ENCODE results near the gene FAM20C.

The FAM20C gene

DNA sequence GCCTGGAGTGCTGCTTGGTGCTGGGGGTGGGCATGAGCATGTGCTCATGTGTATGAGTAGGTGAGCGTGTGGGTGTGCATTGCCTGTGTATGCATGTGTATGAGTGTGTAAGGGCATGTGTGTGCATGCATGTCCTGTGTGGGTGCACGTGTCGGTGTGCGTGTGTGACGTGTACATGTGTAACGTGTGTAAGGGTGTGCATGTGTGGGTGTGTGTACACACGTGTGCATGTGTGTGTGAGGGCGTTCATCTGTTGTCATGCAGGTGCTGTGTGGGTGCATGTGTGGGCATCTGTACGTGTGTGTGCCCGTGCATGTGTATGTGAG lies 30.3 kb downstream of the FAM20C start:
- Mint-ChIP-seq H3K4me1 (ENCODE audit: low read depth) (no peaks in the 10 kb centered on the region), H3K36me3 (ENCODE audit: low read depth) (no peaks in the 10 kb centered on the region), H3K4me3 (no peak overlapping the region), H3K27me3 (ENCODE audit: low read depth) (no peaks in the 10 kb centered on the region), H3K27ac (no peak overlapping the region), H3K9me3 (no peaks in the 10 kb centered on the region)
- DNase-seq (ENCODE audit: low spot score) = no peak

DNA sequence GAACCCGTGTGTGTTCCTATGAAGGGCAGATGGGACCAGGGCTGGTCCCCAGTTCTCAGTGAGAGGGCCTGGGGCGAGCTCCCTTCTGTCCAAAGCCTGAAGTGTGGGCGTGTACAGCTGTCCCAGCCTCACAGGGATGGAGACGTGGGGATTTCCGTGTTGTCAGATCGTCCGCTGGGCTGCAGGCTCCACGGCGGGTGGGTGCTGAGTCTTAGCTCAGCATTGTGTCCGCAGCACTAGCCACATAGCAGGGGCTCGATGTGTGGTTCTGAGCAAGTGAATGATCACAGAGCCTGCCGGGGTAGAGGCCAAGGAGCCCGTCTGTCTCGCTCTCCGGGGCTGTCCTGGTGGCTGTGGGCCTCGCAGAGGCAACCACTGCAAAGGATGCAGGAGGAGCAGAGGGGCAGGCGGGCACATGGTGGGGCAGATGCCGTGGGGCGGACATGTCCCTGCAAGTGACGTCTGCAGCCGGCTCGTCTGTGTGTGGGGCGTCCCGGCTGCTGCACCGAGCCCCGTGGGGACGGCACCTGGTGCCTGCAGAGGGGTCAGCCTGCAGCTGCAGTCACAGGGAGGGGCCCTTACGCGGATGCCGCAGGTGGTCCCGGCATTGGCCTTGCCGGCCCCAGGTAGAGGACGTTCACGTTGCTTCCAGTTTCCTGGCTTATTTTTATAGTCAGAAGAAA lies 30.9 kb downstream of the FAM20C start:
- H3K27me3 Mint-ChIP-seq (ENCODE audit: low read depth) = no peaks in the 10 kb centered on the region
- no peaks in the 10 kb centered on the region for H3K9me3 Mint-ChIP-seq
- H3K27ac Mint-ChIP-seq = no peak overlapping the region
- H3K36me3 Mint-ChIP-seq (ENCODE audit: low read depth) = no peaks in the 10 kb centered on the region
- no peaks in the 10 kb centered on the region for H3K4me1 Mint-ChIP-seq (ENCODE audit: low read depth)
- no peak for DNase-seq (ENCODE audit: low spot score)
- H3K4me3 Mint-ChIP-seq = no peak overlapping the region

DNA sequence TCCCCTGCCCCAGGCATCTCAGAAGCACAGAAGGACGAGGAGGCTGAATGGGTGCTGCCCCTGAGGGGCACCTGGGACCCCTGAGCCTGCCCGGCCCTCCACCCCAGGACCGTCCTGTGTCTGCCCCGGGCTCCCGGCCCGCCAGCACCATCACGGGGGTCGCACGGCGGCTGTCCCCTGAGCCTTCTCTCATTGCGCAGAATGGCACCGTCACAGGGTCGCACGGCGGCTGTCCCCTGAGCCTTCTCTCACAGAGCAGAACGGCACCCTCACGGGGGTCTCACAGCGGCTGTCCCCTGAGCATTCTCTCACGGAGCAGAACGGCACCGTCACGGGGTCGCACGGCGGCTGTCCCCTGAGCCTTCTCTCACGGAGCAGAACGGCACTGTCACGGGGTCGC lies 31.5 kb downstream of the FAM20C start:
- Mint-ChIP-seq H3K4me3 (no peak overlapping the region), H3K27me3 (ENCODE audit: low read depth) (no peaks in the 10 kb centered on the region), H3K27ac (no peak overlapping the region), H3K9me3 (no peaks in the 10 kb centered on the region), H3K4me1 (ENCODE audit: low read depth) (no peaks in the 10 kb centered on the region), H3K36me3 (ENCODE audit: low read depth) (no peaks in the 10 kb centered on the region)
- no peak for DNase-seq (ENCODE audit: low spot score)

DNA sequence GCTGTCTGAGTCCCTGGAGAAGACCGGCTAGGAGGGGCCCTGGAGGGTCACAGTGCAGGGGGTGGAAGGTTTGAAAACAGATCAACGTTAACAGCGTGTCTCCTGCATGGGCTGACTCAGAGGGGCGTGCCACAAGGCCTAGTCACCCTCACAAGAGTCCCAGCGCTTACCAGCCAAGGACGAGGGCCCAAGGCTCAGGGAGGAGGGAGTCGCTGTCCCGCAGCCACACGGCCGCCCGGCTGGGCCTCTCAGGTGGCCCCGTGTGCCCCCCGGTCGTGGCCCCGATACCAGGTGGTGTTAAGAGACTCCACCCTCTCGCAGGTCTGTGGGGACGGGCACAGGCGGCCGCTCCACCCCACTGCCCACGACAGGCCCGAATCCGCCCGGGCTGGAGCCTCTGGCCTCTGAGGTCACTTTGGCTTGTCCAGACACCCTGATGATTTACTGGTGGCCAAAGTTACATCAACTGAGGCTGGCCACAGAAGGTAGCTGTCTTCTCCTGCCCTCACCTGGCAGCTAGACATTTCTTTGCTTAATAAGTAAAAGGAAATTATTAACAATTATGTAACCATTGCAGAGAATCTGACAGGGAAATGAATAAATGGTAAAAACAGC lies 34.0 kb downstream of the FAM20C start:
- Mint-ChIP-seq H3K4me1 (ENCODE audit: low read depth) (no peaks in the 10 kb centered on the region), H3K27ac (no peak overlapping the region), H3K9me3 (no peaks in the 10 kb centered on the region), H3K4me3 (no peak overlapping the region), H3K36me3 (ENCODE audit: low read depth) (no peaks in the 10 kb centered on the region), H3K27me3 (ENCODE audit: low read depth) (no peaks in the 10 kb centered on the region)
- DNase-seq (ENCODE audit: low spot score) = no peak

DNA sequence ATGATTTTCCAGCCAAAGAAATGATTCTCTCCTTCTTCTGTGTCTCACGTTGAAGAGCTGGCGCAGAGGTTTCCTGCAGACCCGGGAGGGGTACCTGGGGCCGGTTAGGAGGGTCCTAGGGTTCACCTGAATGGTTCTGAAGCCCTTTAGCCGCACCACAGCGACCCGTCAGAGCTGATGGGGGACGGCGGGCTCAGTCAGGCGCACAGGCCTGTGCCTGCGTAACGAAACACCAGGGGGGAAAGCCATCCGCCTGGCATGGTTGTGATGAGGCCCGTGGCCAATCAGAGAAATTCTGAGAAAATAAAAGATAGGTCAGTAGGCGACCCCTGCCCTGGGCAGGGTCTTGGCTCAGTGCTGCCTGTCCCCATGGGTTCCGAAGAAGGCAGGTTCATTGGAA lies 35.6 kb downstream of the FAM20C start:
- Mint-ChIP-seq H3K36me3 (ENCODE audit: low read depth) (no peaks in the 10 kb centered on the region), H3K27me3 (ENCODE audit: low read depth) (no peaks in the 10 kb centered on the region), H3K4me3 (no peak overlapping the region), H3K9me3 (no peaks in the 10 kb centered on the region), H3K4me1 (ENCODE audit: low read depth) (no peaks in the 10 kb centered on the region), H3K27ac (no peak overlapping the region)
- DNase-seq (ENCODE audit: low spot score) = no peak

DNA sequence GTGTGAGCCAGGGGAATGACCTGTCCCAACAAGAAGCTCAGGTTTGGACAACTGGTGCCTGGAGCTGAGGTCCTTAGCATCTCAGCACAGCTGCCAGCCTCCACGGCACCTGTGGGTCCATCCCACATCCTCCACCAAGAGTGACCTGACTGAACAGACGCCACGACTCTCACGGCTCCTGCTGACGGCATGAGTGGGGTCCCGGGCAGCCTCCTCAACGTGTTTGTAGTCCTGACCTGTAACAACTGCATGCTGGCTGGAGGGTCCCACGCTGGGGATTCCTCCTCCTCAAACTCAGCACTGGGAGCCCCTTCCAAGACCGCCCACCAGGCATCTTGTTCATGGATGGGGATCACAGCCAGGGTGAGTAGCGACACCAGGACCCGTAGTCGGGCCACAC lies 36.2 kb downstream of the FAM20C start:
- Mint-ChIP-seq H3K36me3 (ENCODE audit: low read depth) (no peaks in the 10 kb centered on the region), H3K27ac (no peak overlapping the region), H3K27me3 (ENCODE audit: low read depth) (no peaks in the 10 kb centered on the region), H3K4me3 (no peak overlapping the region), H3K9me3 (no peaks in the 10 kb centered on the region), H3K4me1 (ENCODE audit: low read depth) (no peaks in the 10 kb centered on the region)
- no peak for DNase-seq (ENCODE audit: low spot score)

DNA sequence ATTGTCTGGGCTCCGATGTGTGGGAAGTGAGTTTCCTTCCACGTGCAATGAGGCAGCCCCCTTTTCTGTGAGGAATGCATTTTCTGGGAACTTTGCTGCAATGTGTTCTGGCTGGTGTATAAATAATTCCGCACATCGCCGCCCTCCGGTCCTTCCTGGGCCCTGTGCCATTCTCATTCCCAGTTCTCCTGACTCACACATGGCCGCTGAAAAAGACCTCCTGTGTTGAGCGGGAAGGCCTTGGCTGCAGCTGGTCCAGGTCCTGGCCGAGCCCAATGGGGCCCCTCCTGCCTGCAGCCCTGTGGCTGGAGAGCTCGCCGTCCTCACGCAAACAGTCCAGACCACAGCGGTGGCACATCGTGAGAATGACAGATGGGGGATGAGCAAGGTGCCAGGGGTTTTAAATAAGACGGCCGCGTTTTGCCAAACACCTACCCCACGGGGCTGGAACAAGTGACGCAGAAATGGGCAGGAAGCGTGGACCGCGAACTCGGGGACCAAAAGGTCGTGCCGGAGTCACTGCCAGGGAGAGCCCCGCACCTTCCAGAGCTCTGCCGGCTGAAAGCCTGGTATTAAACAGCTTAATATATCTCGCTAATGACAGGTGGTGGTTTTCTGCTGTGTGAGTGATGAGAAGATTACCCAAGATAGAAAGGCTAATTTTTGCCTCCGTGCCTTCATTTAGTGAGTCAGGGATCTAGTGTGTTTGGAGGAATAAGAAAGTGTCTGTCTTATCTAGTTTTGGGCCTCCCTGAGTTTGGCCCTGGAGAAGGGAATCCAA lies 37.0 kb downstream of the FAM20C start:
- Mint-ChIP-seq H3K4me3 (no peak overlapping the region), H3K36me3 (ENCODE audit: low read depth) (no peaks in the 10 kb centered on the region), H3K27ac (no peak overlapping the region), H3K4me1 (ENCODE audit: low read depth) (no peaks in the 10 kb centered on the region), H3K9me3 (no peaks in the 10 kb centered on the region), H3K27me3 (ENCODE audit: low read depth) (no peaks in the 10 kb centered on the region)
- no peak for DNase-seq (ENCODE audit: low spot score)

DNA sequence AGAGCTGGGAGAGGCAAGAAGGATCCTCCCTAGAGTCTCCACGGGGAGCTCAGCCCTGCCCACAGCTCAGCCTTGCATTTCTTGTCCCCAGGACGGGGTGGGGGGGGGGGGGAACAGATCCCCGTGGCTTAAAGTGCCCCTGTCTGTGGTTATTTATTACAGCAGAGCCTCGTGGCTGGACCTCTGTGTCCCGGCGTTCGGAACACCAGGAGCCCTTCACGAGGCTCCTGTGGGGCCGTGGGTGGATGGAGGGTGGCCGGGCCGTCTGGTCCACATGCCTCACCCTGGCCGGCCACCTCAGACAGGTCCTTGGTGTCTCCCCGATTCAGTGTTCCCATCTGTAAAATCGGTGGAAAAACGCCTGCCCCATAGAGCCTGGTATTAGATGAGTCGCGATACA lies 37.9 kb downstream of the FAM20C start:
- H3K4me1 Mint-ChIP-seq (ENCODE audit: low read depth) = no peaks in the 10 kb centered on the region
- H3K4me3 Mint-ChIP-seq = no peak overlapping the region
- H3K27ac Mint-ChIP-seq = no peak overlapping the region
- no peak for DNase-seq (ENCODE audit: low spot score)
- no peaks in the 10 kb centered on the region for H3K36me3 Mint-ChIP-seq (ENCODE audit: low read depth)
- H3K27me3 Mint-ChIP-seq (ENCODE audit: low read depth) = no peaks in the 10 kb centered on the region
- H3K9me3 Mint-ChIP-seq = no peaks in the 10 kb centered on the region

DNA sequence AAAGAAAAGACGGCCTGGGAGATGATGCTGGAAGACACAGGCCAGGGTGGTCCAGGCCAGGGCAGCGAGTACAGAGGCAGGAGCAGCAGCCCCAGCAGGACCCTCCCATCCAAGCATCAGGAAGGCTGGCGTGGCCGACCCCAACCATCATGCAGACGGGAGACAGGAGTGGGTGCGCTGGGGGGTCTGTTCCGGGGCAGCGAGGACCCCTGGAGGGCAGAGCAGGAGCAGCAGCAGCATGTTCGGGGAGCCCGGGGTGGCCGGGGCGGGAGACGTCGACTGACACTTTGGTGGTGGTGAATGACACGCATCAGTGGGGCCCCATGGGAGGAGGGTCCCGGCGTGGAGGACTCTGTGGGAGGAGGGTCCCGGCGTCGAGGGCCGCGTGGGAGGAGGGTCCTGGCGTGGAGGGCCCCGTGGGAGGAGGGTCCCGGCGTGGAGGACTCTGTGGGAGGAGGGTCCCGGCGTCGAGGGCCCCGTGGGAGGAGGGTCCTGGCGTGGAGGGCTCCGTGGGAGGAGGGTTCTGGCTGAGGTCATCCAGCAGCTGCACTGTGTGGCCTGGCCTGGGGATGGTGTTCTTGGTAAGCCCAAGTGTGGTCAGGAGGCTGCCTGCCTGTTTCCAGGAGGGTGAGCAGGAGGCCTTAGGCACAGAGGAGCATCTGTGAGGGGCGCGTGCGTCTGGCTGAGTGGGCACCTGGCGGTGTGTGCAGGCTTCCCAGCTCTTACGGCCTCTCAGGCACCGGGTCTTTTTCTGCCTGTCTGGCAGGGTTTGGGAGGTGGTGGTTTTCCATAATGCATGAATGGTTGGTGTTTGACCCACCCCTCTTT lies 38.9 kb downstream of the FAM20C start:
- Mint-ChIP-seq H3K36me3 (ENCODE audit: low read depth) (no peaks in the 10 kb centered on the region), H3K9me3 (no peaks in the 10 kb centered on the region), H3K4me1 (ENCODE audit: low read depth) (no peaks in the 10 kb centered on the region), H3K27ac (no peak overlapping the region), H3K27me3 (ENCODE audit: low read depth) (no peaks in the 10 kb centered on the region), H3K4me3 (no peak overlapping the region)
- no peak for DNase-seq (ENCODE audit: low spot score)

DNA sequence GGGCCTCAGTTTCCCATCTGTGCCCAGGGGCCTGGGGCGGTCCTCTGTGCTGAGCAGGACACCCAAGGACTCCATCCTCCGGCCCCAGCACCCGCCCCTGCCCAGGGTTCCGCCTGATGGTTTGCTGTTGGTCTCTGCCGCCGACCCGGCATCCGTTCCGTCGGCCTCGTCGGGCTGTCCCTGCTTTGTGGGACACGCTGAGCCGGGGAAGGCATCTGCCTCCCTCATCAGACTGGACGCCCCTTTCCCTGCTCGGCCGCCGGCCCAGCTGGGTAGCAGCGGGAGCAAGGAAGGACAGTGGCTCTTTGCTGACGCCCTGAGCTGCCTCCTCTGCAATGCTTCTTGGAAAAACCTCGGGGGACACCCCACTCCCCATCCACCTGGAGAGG lies 39.5 kb downstream of the FAM20C start:
- H3K9me3 Mint-ChIP-seq = no peaks in the 10 kb centered on the region
- H3K36me3 Mint-ChIP-seq (ENCODE audit: low read depth) = no peaks in the 10 kb centered on the region
- DNase-seq (ENCODE audit: low spot score) = no peak
- no peaks in the 10 kb centered on the region for H3K27me3 Mint-ChIP-seq (ENCODE audit: low read depth)
- no peak overlapping the region for H3K4me3 Mint-ChIP-seq
- H3K27ac Mint-ChIP-seq = no peak overlapping the region
- no peaks in the 10 kb centered on the region for H3K4me1 Mint-ChIP-seq (ENCODE audit: low read depth)

DNA sequence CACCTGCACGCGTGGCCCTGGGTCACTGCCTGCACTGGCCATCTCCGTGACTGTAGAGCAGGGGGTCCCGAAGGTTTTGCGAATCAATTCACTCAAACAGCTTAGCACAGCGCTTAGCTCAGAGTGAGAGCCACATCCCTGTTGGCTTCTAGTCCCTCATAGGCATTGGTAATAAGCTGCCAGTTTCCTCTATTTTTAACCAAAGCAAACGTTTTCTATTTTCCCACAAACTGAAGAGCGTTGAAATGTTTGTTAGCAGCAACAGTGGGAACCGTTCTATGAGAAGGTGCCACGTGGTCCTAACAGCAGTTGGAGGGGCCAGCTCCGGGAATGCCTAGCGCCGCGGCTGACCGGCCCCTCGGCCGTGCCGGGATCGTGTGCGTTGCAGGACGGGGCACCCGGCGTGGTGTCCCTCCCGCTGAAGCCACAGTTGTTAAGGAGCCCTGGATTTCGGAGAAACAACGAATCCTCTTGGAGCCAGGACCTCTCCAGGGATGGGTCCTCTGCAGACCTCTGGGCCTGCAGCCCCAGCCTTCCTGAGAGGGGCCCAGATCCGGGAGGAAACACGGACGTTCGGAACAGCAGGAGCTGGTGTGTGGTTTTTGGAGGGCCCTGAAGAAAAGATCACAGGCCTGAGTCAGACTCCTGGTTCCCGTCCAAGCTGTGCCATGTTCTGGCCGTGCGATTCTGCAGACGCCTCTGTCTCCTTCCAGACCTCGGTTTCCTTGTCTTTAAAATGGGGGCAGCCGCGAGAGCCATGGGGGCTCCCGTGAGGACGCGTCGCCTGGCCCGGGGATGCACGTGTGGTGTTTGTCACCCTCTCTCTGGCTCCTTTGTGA lies 40.3 kb downstream of the FAM20C start:
- no peaks in the 10 kb centered on the region for H3K4me1 Mint-ChIP-seq (ENCODE audit: low read depth)
- H3K9me3 Mint-ChIP-seq = no peaks in the 10 kb centered on the region
- no peaks in the 10 kb centered on the region for H3K36me3 Mint-ChIP-seq (ENCODE audit: low read depth)
- H3K4me3 Mint-ChIP-seq = no peak overlapping the region
- no peaks in the 10 kb centered on the region for H3K27me3 Mint-ChIP-seq (ENCODE audit: low read depth)
- H3K27ac Mint-ChIP-seq = no peak overlapping the region
- DNase-seq (ENCODE audit: low spot score) = no peak

DNA sequence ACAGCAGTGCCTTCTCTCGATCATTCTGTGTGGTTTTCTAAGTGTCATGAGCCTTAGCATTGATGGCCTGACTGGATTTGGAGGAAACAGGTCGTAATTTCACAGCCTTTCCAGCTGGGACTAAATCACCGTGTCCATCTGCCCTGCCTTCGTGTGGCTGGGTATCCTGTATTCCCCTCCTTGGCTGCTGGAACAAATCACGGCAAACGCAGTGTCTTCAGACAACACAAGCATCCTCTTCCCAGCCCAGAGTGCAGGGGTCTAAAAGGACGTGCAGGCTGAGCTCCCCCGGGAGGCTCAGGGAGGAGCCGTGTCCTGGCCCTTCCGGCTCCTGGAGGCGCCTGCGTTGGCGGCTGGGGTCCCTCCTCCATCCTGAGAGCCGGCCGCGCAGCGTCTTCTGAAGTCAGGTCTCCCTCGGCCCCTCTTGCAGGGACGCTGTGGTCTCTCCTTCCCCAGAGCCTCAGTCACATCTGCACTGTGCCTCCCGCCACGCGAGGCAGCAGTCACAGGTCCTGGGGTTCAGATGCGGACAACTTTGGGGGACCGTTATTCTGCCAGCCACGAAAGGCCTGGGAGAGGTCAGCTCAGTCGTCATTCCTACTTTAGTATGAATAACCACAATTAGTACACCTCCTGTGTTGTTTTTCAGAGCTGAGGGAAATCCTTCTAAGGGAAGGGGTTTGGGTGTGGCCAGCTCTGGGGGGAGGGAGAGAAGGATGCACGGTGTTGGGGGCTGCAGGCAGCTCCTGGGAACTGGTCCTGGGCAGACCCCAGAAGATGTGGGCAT lies 41.1 kb downstream of the FAM20C start:
- Mint-ChIP-seq H3K27ac (no peak overlapping the region), H3K27me3 (ENCODE audit: low read depth) (no peaks in the 10 kb centered on the region), H3K4me3 (no peak overlapping the region), H3K4me1 (ENCODE audit: low read depth) (no peaks in the 10 kb centered on the region), H3K9me3 (no peaks in the 10 kb centered on the region), H3K36me3 (ENCODE audit: low read depth) (no peaks in the 10 kb centered on the region)
- DNase-seq (ENCODE audit: low spot score) = no peak
